ENCODE results near the gene WWP2.

GRCh38 chr16:69763599-69763942, 1.4 kb downstream of the WWP2 start:
- TF ChIP-seq PKNOX1 (IDR thresholded peaks at IDR 0.05), result no peak
- TF ChIP-seq FOXA1 (IDR thresholded peaks at IDR 0.05), result no peak
- TF ChIP-seq FOXM1 (IDR thresholded peaks at IDR 0.05; ENCODE audit: borderline replicate concordance), result no peak
- TF ChIP-seq ELF4 (IDR thresholded peaks at IDR 0.05), result no peak
- no peak for TF ChIP-seq ZNF384 (IDR thresholded peaks at IDR 0.05)
- no peak for TF ChIP-seq FOXK2 (IDR thresholded peaks at IDR 0.05)
- TF ChIP-seq NFRKB (IDR thresholded peaks at IDR 0.05), result no peak
- no peak for TF ChIP-seq HDGF (IDR thresholded peaks at IDR 0.05; ENCODE audit: borderline replicate concordance)
- TF ChIP-seq ARNT (IDR thresholded peaks at IDR 0.05), result no peak
- TF ChIP-seq TARDBP (IDR thresholded peaks at IDR 0.05), result no peak
- TF ChIP-seq CTBP1 (IDR thresholded peaks at IDR 0.05; ENCODE audit: borderline replicate concordance), result no peak
- TF ChIP-seq SP1 (IDR thresholded peaks at IDR 0.05), result no peak

Measured in HEK293T (cell line).